ENCODE data around the gene PPP3CA. TPM values are rescaled to one million over a fixed set of nuclear protein-coding genes. Genes with fewer than 3 reads are reported as not detected.

Gene PPP3CA
- 41.2 TPM for total RNA-seq (ENCODE audit: insufficient read depth, low replicate concordance)

- DNase-seq (ENCODE audit: low spot score) = no peak
Measured at GRCh38 chr4:101347267-101347556, at the start of gene PPP3CA. Gene PPP3CA (minus strand): TSS chr4:101347526.

DNA sequence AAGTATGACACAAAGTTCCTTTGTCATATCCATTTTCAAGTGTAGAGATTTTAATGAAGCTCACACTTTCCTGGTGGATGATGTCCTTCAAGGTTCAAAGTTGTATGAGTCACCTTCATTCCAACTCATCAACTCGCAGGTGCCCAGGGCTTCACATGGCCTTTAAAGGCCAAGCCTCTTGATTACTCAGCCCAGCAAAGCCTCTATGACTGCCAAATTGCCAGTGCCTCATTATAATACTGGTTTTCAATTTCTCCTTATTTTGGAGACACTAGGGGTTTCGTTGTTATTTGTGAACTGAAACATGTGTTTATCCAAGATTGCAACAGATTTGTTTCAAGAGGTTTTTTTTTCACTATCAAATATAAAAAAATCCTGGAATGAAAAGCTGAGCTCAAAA lies 45.9 kb upstream of the PPP3CA start:
- DNase-seq (ENCODE audit: low spot score) = no peak

- no peak for DNase-seq (ENCODE audit: low spot score)
Measured at GRCh38 chr4:101370663-101371210, 23.4 kb upstream of the PPP3CA start.

DNA sequence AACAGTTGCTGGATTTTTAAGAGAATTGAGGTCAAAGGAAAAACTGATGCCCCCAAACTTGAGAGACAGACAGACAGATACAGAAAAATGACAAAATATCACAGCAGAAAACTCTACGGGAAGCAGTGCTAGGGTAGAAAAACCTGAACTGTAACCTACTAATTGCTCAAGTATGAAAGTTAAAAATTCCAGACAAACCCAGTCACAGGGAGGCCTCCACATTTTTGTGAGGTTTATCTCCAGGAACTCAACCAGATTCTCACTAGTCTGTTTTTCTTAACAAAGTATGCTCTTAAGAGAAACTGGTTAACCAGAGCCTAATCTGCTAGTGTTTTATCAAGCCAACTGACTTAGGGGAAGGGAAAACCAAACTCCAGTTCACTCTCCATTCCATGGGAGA lies 19.9 kb upstream of the PPP3CA start:
- DNase-seq (ENCODE audit: low spot score) = peak; percentile 6

DNA sequence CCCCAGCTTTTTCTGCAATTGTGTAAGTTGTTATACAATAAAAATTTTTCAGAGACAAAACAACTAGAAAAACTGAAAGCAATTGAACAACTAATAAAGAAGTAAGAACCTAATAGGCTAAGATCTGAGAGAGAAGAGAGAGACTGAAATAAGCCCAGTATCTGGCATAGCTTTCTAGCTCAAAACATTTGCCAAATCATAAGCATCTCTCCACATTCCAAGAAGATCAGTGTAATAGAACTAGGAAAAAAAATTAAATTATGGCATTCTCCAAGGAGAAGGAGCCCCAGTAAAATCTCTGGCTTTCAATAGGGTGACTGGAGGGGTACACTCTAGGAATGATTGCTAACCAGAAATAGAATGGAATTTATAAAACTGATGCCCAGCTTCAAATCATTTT lies 19.0 kb upstream of the PPP3CA start:
- no peak for DNase-seq (ENCODE audit: low spot score)

DNA sequence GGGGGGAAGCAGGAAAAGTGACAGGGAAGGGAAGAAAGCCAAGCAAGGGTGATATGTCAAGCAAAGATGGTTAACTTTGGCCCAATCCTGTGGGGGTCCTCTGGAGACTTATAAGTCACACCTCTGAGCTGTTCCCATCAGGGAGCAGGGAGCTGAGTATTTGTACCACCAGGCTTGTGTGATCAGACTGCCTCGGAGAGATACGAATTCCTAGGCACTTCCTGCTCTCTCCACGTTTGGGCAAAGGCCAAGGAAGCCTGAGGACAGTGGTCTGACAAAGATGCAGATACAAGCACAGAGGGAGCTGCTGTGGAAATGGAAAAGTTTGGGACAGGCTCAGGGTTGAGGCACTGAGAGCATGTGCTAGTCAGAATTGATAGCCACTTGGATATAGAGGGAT lies 10.4 kb upstream of the PPP3CA start:
- no peak for DNase-seq (ENCODE audit: low spot score)

- DNase-seq (ENCODE audit: low spot score) = peak; percentile 30
Measured at GRCh38 chr4:101356928-101357327, 9.6 kb upstream of the PPP3CA start.

GRCh38 chr4:101355767-101356702 lies 8.7 kb upstream of the PPP3CA start:
- DNase-seq (ENCODE audit: low spot score) = no peak

DNA sequence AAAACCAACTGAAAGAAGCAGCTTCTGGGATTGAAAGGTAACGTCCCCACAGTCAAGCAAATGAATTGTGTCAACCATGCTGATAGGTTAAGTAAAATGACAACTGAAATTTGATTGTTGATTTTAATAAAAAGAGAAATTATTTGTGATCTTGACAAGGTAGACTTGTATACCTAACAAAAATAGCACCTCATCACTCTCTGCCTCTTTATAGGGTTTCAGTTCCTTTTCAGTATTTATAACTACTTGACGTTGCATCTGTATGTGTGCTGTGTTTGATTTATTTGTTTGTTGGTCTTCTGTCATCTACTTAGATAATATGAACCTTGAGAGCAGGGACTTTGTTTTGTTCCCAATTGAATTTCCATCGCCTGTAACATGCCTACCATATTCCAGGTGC lies 7.9 kb upstream of the PPP3CA start:
- no peak for DNase-seq (ENCODE audit: low spot score)

DNA sequence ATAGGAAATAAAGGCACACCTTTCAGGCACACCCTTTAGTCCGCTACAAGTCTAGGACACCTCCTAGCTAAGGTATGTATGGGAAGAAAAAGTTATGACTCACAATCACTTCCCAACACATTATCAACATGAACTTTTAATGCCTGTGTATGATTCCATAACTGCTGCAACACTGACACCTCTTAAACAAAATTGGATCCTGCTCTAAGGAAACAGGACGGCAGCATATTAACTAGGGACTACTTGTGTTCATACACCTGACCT lies 2.4 kb upstream of the PPP3CA start:
- DNase-seq (ENCODE audit: low spot score) = no peak

DNA sequence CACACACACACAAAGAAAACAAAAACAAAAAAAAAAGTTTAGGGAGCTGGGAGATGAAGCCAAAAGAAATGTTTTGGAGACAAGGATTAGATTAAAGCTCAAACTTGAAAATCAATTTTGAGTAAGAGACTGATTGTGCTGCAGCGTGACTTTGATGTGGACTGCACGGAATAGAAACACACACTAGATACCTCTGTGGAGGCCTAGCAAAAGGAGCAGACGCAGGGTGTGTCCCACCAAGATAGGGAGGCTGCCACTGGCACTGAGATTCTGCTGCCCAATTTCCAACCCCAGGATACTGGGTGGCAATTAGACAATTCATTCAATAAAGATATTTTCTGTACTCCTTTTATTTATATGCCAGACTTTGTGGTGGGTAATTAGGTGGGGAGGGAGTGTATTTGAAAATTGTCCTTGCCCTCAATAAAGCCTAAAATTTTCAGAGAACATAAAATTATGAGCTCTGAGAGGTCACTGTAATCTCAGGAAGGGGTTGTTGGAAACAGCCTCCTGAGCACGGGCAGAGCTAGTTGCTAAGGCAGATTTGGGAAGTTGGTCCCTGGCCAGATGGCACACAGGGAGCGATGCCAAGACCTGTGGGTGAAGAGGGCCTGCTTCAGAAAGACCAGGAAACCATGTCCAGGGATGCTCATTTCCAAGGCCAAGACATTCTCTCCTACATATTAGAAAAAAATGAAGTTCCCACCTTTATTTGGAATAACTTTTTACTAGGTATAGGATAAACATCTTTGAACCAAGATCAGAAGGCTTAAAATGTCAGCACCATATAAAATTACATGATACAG lies 1.9 kb upstream of the PPP3CA start:
- DNase-seq (ENCODE audit: low spot score) = peak; percentile 3

DNA sequence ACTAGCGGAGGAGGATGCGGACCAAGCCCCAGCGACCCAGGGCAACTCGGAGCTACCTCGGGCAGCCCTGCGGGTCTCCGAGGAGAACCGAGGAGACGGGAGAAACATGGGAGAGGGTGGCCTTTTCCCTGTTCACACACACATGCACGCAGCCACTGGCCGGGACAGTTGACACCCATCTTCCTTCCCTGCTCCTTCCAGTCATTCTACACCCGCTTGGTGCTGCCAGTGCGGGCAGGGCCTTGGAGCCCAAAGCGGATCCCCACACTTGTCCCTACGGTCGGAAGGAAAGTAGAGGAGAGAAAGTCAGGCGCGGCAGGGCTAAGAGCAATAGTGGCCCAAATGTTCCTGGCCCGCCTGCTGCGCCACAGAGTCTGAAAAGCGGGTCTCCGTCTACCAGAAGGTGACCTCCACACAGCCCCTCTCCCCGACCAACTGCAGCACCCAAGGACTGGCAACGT lies 1.1 kb upstream of the PPP3CA start:
- no peak for DNase-seq (ENCODE audit: low spot score)

DNA sequence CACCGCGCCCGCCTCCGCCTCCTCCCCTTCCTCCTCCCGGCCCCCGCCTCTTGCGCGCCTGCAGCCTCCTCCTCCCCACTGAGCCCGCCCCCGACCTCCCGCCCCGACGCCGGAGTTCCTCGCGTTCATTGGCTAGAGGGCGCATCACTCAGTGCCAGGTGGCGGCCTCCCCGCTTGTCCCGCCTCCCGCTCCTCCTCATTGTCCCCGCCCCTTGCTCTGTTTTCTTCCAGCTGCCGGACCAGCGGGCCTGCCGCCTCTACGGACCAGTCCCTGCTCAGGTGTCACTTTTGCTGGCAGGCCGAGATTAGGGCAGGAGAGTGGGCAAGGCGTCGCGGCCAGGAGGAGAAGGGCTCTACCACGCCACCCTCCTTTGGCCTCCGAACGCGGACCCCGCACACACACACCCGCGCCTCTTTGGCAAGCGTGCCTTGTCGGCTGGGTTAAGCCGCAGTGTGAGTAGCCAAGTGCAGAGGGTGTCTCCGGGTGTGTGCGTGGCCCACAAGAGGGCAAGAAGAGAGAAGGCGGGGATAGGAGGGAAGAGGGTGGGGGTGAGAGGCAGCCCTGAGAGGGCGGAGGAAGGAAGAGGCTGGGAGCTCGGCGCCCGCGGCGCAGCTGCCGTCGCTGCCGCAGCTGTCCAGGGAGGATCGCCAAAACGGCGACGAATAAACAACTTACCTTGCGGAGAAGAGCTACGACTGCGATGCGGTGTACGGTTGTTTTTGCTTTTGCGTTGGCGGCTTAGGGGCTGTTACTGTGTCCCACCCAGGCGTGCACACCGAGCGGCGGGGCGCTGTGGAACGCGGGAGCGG lies 436 bp upstream of the PPP3CA start:
- peak; percentile 99 for DNase-seq (ENCODE audit: low spot score)

GRCh38 chr4:101346351-101347266 lies 717 bp downstream of the PPP3CA start:
- DNase-seq (ENCODE audit: low spot score) = peak; percentile 82

GRCh38 chr4:101345596-101346350 lies 1.6 kb downstream of the PPP3CA start:
- peak; percentile 50 for DNase-seq (ENCODE audit: low spot score)

DNA sequence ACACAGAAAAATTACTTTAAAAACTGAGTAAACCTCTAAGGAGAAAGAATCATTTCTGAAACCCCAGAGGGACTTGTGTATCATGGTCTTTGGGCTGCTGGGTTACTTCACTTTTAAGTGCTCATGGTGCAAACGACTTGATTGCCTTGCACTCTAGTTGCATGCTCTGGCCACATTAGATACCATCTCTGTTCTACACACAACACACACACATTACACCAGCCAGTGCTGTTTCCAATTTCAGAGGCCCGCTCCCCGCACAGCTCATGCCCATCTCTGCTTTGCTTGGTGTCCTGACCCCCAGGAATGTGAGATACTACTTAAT lies 2.1 kb downstream of the PPP3CA start:
- DNase-seq (ENCODE audit: low spot score) = peak; percentile 20

DNA sequence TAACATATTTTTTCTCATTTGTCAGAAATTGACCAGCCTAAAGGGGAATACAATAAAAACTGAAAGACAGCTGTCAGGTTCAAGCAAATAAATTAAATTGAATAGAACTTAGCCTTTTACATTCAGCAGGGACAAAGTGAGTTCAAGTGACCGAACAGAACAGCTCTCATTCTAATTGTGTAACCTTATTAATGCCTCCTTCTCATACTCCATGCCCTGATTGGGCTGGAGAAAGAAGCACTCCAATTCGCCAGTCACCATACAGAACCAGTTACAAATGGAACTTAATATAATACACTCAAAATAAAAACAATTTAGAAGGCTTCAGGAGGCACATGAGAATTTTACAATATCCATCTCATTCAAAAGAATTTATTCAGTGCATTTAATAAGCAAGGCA lies 8.0 kb downstream of the PPP3CA start:
- DNase-seq (ENCODE audit: low spot score) = no peak

DNA sequence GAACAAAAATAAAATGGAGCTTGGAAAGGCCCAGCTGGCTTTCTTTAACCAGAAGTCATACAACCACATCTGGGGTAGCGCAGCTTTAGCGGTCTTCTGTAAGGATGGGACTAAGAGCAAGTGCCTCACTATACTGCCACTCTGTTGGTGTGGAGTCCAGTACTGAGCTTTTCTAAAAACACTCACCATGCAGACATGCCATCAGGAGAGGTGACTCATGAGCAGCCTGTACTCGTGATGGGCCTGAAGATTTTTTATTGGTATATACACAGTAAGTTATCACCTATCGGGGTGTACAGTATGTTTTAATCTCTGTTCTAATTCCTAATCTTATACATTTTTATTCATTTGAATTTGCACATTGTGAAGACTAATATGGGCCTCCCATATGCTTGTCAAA lies 9.6 kb downstream of the PPP3CA start:
- DNase-seq (ENCODE audit: low spot score) = no peak

- DNase-seq (ENCODE audit: low spot score) = no peak
Measured at GRCh38 chr4:101334963-101335572, 12.3 kb downstream of the PPP3CA start.

GRCh38 chr4:101332424-101332823 lies 14.9 kb downstream of the PPP3CA start:
- no peak for DNase-seq (ENCODE audit: low spot score)

All from umbilical cord (tissue), 2 donors.